ENCODE data around the gene ZNF646. TPM values are rescaled to one million over a fixed set of nuclear protein-coding genes. Genes with fewer than 3 reads are reported as not detected.
A peak's percentile ranks its signal among the peaks of the same experiment; 100 is the strongest.
"Not testable (repeated sequence)": the region's sequence is repeated elsewhere in the genome, so short reads cannot be mapped to it uniquely, and the experiment has no call there.

The ZNF646 gene
- total RNA-seq, 1 experiment from 2014 or later = 6.7 TPM

GRCh38 chr16:31084584-31085302 is 10.5 kb downstream of the ZNF646 start:
- no peak for DNase-seq (ENCODE audit: low read depth)

- DNase-seq (ENCODE audit: low read depth) = no peak
Measured at GRCh38 chr16:31085411-31085810, 11.2 kb downstream of the ZNF646 start.

- no peak for DNase-seq (ENCODE audit: low read depth)
Measured at GRCh38 chr16:31085873-31086628, 11.8 kb downstream of the ZNF646 start.

GRCh38 chr16:31086629-31086906 is 12.3 kb downstream of the ZNF646 start:
- no peak for DNase-seq (ENCODE audit: low read depth)

- DNase-seq (ENCODE audit: low read depth) = no peak
Measured at GRCh38 chr16:31087481-31087880, 13.3 kb downstream of the ZNF646 start.

- DNase-seq (ENCODE audit: low read depth) = no peak
Measured at GRCh38 chr16:31087971-31088370, 13.7 kb downstream of the ZNF646 start.

- no peak for DNase-seq (ENCODE audit: low read depth)
Measured at GRCh38 chr16:31088459-31089183, 14.4 kb downstream of the ZNF646 start, which contains the start of gene PRSS53. TSS of gene PRSS53 (minus strand) at chr16:31088943. CDS start at chr16:31088809, 134 bp downstream.

- no peak for DNase-seq (ENCODE audit: low read depth)
Measured at GRCh38 chr16:31089199-31089598, 15.0 kb downstream of the ZNF646 start.

GRCh38 chr16:31090540-31090939 is 16.3 kb downstream of the ZNF646 start:
- peak; percentile 75 for DNase-seq (ENCODE audit: low read depth)

- peak; percentile 91 for DNase-seq (ENCODE audit: low read depth)
Measured at GRCh38 chr16:31092330-31092729, 18.1 kb downstream of the ZNF646 start.

GRCh38 chr16:31093132-31093703 is 19.0 kb downstream of the ZNF646 start:
- DNase-seq (ENCODE audit: low read depth) = peak; percentile 72

GRCh38 chr16:31094088-31094423 is 19.8 kb downstream of the ZNF646 start:
- no peak for DNase-seq (ENCODE audit: low read depth)

GRCh38 chr16:31094424-31095120 is 20.4 kb downstream of the ZNF646 start, which contains the start of gene VKORC1:
TSS of gene VKORC1 (minus strand) at chr16:31094797. CDS start at chr16:31094729, 68 bp downstream.
- peak; percentile 96 for DNase-seq (ENCODE audit: low read depth)

GRCh38 chr16:31099860-31100638 is 25.8 kb downstream of the ZNF646 start:
- peak; percentile 70 for DNase-seq (ENCODE audit: low read depth)

- DNase-seq (ENCODE audit: low read depth) = not testable (repeated sequence)
Measured at GRCh38 chr16:31100876-31101641, 26.8 kb downstream of the ZNF646 start.

GRCh38 chr16:31105677-31106213 is 31.5 kb downstream of the ZNF646 start:
- peak; percentile 86 for DNase-seq (ENCODE audit: low read depth)

- no peak for DNase-seq (ENCODE audit: low read depth)
Measured at GRCh38 chr16:31106509-31107464, 32.6 kb downstream of the ZNF646 start.

- DNase-seq (ENCODE audit: low read depth) = no peak
Measured at GRCh38 chr16:31107465-31107867, 33.2 kb downstream of the ZNF646 start.

Measured in RPMI7951 (cell line).